ENCODE results near the gene MBD3.
"Not testable (repeated sequence)": the region's sequence is repeated elsewhere in the genome, so short reads cannot be mapped to it uniquely, and the experiment has no call there.

MBD3 gene

GRCh38 chr19:1566392-1567115, 26.1 kb downstream of the MBD3 start:
- FAIRE-seq, result no peak
- TF ChIP-seq POLR2A (IDR thresholded peaks at IDR 0.05; ENCODE audit: low read depth, low read length), result peak; percentile 58
- peak; percentile 92 for DNase-seq (ENCODE audit: insufficient read length, low spot score)

DNA sequence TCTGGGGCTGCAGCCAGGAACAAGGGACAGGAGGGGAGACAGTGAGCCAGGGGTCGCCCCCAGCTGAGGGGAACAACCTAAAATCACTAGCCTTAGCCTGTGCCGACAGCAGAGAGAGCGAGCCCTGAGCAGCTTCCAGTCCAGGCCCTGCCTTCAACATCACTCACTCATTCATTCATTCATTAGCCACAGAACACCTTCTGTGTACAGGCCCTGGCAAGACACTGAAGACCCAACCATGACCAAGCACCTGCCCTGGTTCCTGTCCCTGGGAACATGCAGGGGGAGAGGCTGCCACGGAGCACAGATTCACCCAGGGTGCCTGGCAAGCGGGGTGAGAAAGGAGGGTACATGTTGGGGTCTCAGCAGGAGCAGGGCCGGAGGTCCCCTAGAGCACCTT, 29.4 kb downstream of the MBD3 start:
- DNase-seq (ENCODE audit: insufficient read length, low spot score) (no peak), FAIRE-seq (no peak)

DNA sequence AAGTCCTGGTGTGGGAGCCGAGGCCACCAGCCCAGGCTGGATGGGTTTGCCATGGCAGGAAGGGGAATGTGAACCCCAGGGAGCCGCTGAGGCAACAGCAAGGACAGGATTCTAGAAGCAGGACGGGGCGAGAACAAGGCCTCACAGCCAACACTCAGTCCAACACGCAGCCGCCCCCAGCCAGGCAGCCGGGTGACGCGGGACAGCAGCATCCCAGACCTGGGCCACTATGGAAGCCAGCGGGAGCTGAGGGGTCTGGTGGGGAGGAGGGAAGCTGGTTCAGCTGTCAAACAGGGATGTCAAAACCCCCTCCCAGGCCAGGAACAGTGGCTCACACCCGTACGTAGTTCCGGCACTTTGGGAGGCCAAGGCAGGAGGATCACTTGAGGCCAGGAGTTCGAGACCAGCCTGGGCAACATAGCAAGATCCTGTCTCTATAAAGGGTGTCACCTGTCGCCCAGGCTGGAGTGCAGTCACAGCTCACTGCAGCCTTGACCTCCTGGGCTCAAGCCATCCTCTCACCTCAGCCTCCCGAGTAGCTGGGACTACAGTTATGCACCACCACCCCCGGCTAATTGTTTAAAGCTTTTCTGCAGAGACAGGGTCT, 31.3 kb downstream of the MBD3 start:
- DNase-seq (ENCODE audit: insufficient read length, low spot score) (no peak), FAIRE-seq (no peak)
- TF ChIP-seq POLR2A (IDR thresholded peaks at IDR 0.05; ENCODE audit: low read depth, low read length), result no peak

More for the DNA sequence above, 29.4 kb downstream of the MBD3 start:
- no peak for TF ChIP-seq POLR2A (IDR thresholded peaks at IDR 0.05; ENCODE audit: low read depth, low read length)

GRCh38 chr19:1560286-1560882, 32.3 kb downstream of the MBD3 start:
- FAIRE-seq (no peak), DNase-seq (ENCODE audit: insufficient read length, low spot score) (no peak)
- no peak for TF ChIP-seq POLR2A (IDR thresholded peaks at IDR 0.05; ENCODE audit: low read depth, low read length)

- DNase-seq (ENCODE audit: insufficient read length, low spot score) (no peak), FAIRE-seq (no peak)
- TF ChIP-seq POLR2A (IDR thresholded peaks at IDR 0.05; ENCODE audit: low read depth, low read length), result no peak
Measured at GRCh38 chr19:1558552-1558951, 34.1 kb downstream of the MBD3 start.

DNA sequence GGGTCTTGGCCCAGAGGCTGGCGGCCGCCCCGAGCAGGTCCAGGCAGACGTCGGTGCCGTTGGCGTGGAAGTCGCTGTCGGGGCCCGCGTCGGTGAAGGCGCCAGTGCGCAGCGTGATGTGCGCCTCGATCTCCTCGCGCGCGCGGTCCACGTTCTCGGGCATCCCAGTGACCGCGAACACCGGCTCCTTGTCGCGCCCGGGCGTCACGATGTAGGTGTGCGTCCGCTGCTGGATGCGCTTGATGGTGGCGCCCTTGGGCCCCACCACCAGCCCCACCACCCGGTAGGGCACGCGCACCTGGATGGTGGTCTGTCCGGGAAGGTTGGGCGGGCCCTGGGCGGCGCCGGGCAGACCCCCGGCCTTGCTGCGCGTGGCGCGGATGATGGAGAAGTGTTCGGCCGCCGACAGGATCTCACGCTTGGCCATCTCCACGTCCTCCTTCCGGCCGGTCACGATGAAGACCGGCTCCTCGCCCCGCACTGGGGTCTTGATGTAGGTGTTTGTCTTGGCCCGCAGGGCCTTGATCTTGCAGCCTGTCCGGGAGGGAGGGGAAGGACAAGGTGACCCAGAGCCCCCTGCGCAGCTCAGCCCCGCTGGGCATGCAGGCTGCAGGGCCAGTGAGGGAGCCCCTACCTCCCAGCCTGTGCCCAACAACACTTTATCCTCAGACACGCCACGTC, 36.1 kb downstream of the MBD3 start:
- TF ChIP-seq POLR2A (IDR thresholded peaks at IDR 0.05; ENCODE audit: low read depth, low read length), result no peak
- DNase-seq (ENCODE audit: insufficient read length, low spot score) (no peak), FAIRE-seq (no peak)

DNA sequence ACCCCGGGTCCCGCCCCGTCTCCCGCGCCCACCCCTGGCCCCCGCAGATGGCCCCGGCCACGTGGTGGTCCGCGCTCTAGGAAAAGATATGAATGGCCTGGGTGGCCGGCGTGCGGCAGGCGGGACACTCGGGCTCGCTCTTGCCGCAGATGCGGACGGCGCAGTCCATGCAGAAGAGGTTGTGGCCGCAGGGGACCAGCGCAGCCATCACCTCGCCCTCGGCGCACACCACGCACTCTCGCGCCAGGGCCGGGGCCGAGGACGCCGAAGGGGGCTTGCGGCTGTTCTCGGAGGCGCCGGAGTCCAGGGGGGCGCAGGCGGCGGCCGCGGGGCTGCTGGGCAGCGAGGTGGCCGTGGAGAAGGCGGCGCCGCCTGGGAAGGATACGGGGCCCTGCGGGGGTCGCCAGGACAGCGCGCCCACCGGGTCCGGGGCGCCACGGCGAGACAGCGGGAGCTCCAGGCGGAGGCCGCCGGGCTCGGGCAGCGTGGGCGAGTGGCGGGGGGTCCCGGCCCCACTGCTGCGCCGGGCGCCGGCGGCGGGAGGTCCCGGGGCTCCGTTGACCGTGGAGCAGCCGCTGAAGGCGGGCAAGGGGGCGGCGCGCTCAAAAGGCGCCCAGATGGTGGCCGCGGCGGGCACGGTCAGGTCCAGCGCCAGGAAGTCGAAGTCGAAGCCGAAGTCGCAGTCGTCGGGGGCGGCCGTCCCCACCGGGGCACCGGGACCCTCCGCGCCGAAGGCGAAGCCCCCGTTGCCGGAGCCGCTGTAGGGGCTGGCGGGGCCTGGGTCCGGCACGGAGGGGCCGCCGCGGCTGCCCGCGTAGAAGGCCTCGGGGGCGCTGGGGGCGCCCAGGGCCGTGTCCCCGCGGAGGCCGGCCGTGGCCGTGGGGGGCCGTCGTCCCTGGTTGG, 36.9 kb downstream of the MBD3 start:
- FAIRE-seq (no peak), DNase-seq (ENCODE audit: insufficient read length, low spot score) (no peak)
- TF ChIP-seq POLR2A (IDR thresholded peaks at IDR 0.05; ENCODE audit: low read depth, low read length), result no peak

DNA sequence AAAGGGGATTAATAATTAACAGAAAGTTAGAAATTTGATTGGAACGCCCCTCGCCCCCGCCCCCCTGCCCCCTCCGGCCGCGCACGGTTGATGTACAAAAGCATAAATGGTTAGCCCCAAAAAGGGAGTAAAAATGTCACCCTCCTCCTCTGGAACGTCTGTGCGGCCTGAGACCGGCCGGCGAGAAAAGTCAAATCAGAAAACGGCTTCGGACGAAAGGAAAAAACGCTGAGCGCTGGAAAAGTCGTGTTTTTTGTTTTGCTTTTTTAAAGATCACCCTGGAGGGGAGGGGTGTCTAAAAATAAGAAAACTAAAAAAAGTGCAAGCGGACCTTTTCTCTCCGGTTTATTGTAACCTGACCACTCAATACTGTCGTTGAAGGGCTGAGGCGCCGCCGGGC, 37.7 kb downstream of the MBD3 start:
- no peak for TF ChIP-seq POLR2A (IDR thresholded peaks at IDR 0.05; ENCODE audit: low read depth, low read length)
- DNase-seq (ENCODE audit: insufficient read length, low spot score) (no peak), FAIRE-seq (no peak)

DNA sequence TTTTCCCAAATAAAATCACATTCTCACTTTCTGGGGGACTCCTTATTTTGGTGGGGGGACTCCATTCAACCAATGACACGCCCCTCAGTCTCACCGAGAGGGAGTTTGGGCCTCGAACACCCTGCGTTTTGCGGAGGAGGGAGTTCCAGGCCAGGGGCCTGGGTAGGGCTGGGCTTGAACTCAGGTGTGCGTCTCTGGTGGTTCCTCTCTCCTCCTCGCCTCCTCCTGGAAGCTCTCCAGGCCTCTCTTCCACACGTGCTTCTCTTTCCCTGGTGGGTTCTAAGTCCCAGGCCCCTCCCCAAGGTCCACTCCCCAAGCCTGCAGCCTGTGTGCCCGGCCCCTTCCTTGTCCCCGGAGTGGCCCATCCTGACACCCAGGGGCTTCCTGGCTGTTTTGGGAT, 39.2 kb downstream of the MBD3 start:
- no peak for TF ChIP-seq POLR2A (IDR thresholded peaks at IDR 0.05; ENCODE audit: low read depth, low read length)
- DNase-seq (ENCODE audit: insufficient read length, low spot score) (no peak), FAIRE-seq (no peak)

- no peak for FAIRE-seq
- DNase-seq (ENCODE audit: insufficient read length, low spot score), result no peak
- TF ChIP-seq POLR2A (IDR thresholded peaks at IDR 0.05; ENCODE audit: low read depth, low read length), result no peak
Measured at GRCh38 chr19:1551068-1552040, 41.3 kb downstream of the MBD3 start.

DNA sequence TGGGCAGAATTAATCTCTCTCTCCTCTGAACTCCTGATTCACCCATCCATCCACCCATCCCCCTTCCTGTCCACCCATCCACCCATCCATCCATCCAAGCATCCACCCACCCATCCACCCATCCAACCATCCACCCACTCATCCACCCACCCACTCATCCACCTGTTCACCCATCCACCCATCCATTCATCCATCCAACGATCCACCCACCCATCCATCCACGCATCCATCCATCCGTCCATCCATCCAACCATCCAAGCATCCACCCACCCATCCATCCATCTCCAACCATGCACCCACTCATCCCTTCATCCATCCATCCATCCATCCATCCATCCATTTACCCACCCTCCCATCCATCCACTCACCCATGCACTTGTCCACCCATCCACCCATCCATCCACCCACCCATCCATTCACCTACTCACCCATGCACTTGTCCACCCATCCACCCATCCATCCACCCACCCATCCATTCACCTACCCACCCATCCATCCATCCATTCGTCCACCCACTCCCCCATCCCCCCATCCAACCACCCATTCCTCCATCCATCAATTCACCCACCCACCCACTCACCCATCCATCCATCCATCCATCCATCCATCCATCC, 43.2 kb downstream of the MBD3 start:
- no peak for FAIRE-seq

DNA sequence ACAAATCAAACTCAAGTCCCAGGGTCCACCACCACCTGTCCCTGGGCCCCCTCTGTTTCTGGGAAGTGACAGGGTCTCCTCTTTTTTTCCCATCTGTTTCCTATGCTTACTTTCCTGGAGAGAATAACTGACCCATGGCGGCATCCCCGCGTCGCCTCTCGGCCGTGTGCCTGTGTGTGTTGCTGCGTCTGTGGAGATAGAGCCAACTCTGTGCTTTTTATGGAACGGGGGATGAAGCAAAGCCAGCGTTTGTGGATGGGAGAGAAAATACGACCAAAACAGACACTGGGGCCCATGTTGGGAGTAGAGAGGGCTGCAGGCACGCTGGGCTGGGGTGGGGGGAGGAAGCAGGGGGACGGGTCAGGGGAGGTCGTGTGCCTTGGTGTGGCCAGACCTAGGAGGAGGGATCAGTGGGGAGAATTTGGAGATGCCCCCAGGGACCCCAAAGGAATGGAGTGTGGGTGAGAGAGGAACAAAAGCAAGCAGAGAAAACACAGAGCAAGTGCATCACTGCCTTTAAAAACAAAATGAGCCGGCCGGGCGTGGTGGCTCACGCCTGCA, 52.2 kb downstream of the MBD3 start:
- TF ChIP-seq POLR2A (IDR thresholded peaks at IDR 0.05; ENCODE audit: low read depth, low read length), result no peak
- FAIRE-seq (no peak), DNase-seq (ENCODE audit: insufficient read length, low spot score) (no peak)

More for the DNA sequence above, 43.2 kb downstream of the MBD3 start:
- DNase-seq (ENCODE audit: insufficient read length, low spot score), result no peak
- TF ChIP-seq POLR2A (IDR thresholded peaks at IDR 0.05; ENCODE audit: low read depth, low read length), result no peak

DNA sequence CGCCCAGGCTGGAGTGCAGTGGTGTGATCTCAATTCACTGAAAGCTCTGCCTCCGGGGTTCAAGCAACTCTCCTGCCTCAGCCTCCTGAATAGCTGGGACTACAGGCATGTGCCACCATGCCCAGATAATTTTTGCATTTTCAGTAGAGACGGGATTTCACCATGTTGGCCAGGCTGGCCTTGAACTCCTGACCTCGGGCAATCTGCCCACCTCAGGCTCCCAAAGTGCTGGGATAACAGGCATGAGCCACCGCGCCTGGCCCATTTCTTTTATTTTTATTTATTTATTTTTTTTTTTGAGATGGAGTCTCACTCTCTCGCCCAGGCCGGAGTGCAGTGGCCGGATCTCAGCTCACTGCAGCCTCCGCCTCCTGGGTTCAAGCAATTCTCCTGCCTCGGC, 52.9 kb downstream of the MBD3 start:
- not testable (repeated sequence) for DNase-seq (ENCODE audit: insufficient read length, low spot score); FAIRE-seq

All from H54 (cell line).